HepG2 (cell line): ENCODE data around the gene DNAJC5. TPM values are rescaled to one million over a fixed set of nuclear protein-coding genes. Genes with fewer than 3 reads are reported as not detected.
A peak's percentile ranks its signal among the peaks of the same experiment; 100 is the strongest.

ENCODE experiments used
- ATF1 ChIP-seq: IDR thresholded peaks from 2 replicates; pipeline ENCODE4 v1.6.1; 2016; ENCODE audit warnings: mild to moderate bottlenecking, control low read depth
- HDAC1 ChIP-seq: sonication (generic); formaldehyde crosslinking; IDR thresholded peaks from 2 replicates; pipeline ENCODE4 v1.5.1; 2020; ENCODE audit warnings: mild to moderate bottlenecking, missing genetic modification reagents
- HMGA1 ChIP-seq: sonication (generic); formaldehyde crosslinking; conservative IDR thresholded peaks from 2 replicates; pipeline ENCODE4 v1.4.0; 2020; ENCODE audit warnings: missing genetic modification reagents
- KLF12 ChIP-seq: sonication (generic); formaldehyde crosslinking; IDR thresholded peaks from 2 replicates; pipeline ENCODE4 v1.4.0; 2020; ENCODE audit warnings: missing genetic modification reagents, borderline replicate concordance
- MTA1 ChIP-seq: sonication (generic); formaldehyde crosslinking; IDR thresholded peaks from 2 replicates; pipeline ENCODE4 v1.4.0; 2020; ENCODE audit warnings: missing genetic modification reagents, mild to moderate bottlenecking, borderline replicate concordance
- MZF1 ChIP-seq: sonication (generic); formaldehyde crosslinking; IDR thresholded peaks from 2 replicates; pipeline ENCODE4 v1.8.1; 2023; ENCODE audit warnings: mild to moderate bottlenecking, missing genetic modification reagents, borderline replicate concordance
- RARA ChIP-seq: IDR thresholded peaks from 2 replicates; pipeline ENCODE4 v1.6.1; 2016; ENCODE audit warnings: missing genetic modification reagents, missing compliant biosample characterization
- SRSF1 ChIP-seq: fragments of 200-400 bp; formaldehyde crosslinking; optimal IDR thresholded peaks from 2 replicates; pipeline ENCODE3; 2017; ENCODE audit warnings: mild to moderate bottlenecking, low read depth, low read length, moderate library complexity
- SRSF4 ChIP-seq: fragments of 200-400 bp; formaldehyde crosslinking; IDR thresholded peaks from one replicate; pipeline ENCODE4 v1.6.1; 2018; ENCODE audit warnings: mild to moderate bottlenecking, low read depth, low read length, moderate library complexity; ENCODE audit not compliant: poor library complexity, severe bottlenecking
- STAG1 ChIP-seq: sonication (generic); formaldehyde crosslinking; IDR thresholded peaks from 2 replicates; pipeline ENCODE4 v1.4.0; 2020; ENCODE audit warnings: missing genetic modification reagents
- THAP11 ChIP-seq: IDR thresholded peaks from 2 replicates; pipeline ENCODE4 v1.6.1; 2016; ENCODE audit warnings: missing biosample characterization, missing genetic modification reagents
- YEATS4 ChIP-seq: sonication (generic); formaldehyde crosslinking; IDR thresholded peaks from 2 replicates; pipeline ENCODE4 v1.4.0; 2020; ENCODE audit warnings: missing genetic modification reagents, borderline replicate concordance
- ZC3H13 ChIP-seq: sonication (generic); formaldehyde crosslinking; IDR thresholded peaks from 2 replicates; pipeline ENCODE4 v1.8.1; 2023; ENCODE audit warnings: mild to moderate bottlenecking, missing genetic modification reagents, moderate library complexity
- ZNF263 ChIP-seq: sonication (generic); formaldehyde crosslinking; IDR thresholded peaks from 2 replicates; pipeline ENCODE4 v1.4.0; 2020; ENCODE audit warnings: missing genetic modification reagents
- ZNF350 ChIP-seq: sonication (generic); formaldehyde crosslinking; IDR thresholded peaks from 2 replicates; pipeline ENCODE4 v1.4.0; 2020; ENCODE audit warnings: mild to moderate bottlenecking, low read depth, missing genetic modification reagents, borderline replicate concordance
- ZNF367 ChIP-seq: sonication (generic); formaldehyde crosslinking; IDR thresholded peaks from 2 replicates; pipeline ENCODE4 v1.4.0; 2020; ENCODE audit warnings: missing genetic modification reagents, borderline replicate concordance
- ZNF382 ChIP-seq: sonication (generic); formaldehyde crosslinking; IDR thresholded peaks from 2 replicates; pipeline ENCODE4 v1.5.0; 2020; ENCODE audit warnings: missing genetic modification reagents, mild to moderate bottlenecking, borderline replicate concordance
- ZNF570 ChIP-seq: sonication (generic); formaldehyde crosslinking; IDR thresholded peaks from 2 replicates; pipeline ENCODE4 v1.4.0; 2020; ENCODE audit warnings: mild to moderate bottlenecking, missing genetic modification reagents, borderline replicate concordance
- ZNF672 ChIP-seq: sonication (generic); formaldehyde crosslinking; IDR thresholded peaks from 2 replicates; pipeline ENCODE4 v1.8.1; 2022; ENCODE audit warnings: missing genetic modification reagents
- ZNF709 ChIP-seq: sonication (generic); formaldehyde crosslinking; IDR thresholded peaks from 2 replicates; pipeline ENCODE4 v1.5.0; 2020; ENCODE audit warnings: mild to moderate bottlenecking, missing genetic modification reagents
- polyA plus RNA-seq, 8 experiments: library from polyadenylated mRNA; depleted of rRNA in 3 of 8; stranded (reverse) in 7 of 8; unstranded in 1 of 8; fragments of >200 nt; fragmentation: Illumina TruSeq in 4 of 8; extraction: Trizol in 4 of 8; gene quantifications; 2 replicates each; pipeline versions ENCODE4 v1.2.1 to v1.2.3, GENCODE V29; 2011 to 2016; ENCODE audit warnings: low read depth in 4 of 8, missing spikeins in 1 of 8, mixed read lengths in 1 of 8; ENCODE audit not compliant: insufficient read depth in 1 of 8
- total RNA-seq, 5 experiments: library from RNA; depleted of rRNA; stranded (reverse); fragments of >200 nt; fragmentation: Illumina TruSeq; extraction: Trizol; gene quantifications; 2 replicates each; pipeline ENCODE4 v1.2.3, GENCODE V29; 2016; ENCODE audit warnings: low read depth in 1 of 5
- TF ChIP-seq, protein P1 (sequence below): sonication (generic); formaldehyde crosslinking; IDR thresholded peaks from 2 replicates; pipeline ENCODE4 v1.4.0; 2020; ENCODE audit warnings: missing genetic modification reagents, mild to moderate bottlenecking, borderline replicate concordance
- TF ChIP-seq, protein P2 (sequence below), 2 experiments: sonication (generic) in 1 of 2; formaldehyde crosslinking in 1 of 2; IDR thresholded peaks; 2 replicates each; pipeline versions ENCODE4 v1.5.1 to v1.6.1; 2011 to 2020; ENCODE audit warnings: borderline replicate concordance in 1 of 2, low read depth in 1 of 2, low read length in 1 of 2, mild to moderate bottlenecking in 1 of 2, missing genetic modification reagents in 1 of 2, moderate library complexity in 1 of 2
- TF ChIP-seq, protein P3 (sequence below): sonication (generic); formaldehyde crosslinking; IDR thresholded peaks from 2 replicates; pipeline ENCODE4 v1.9.0; 2022; ENCODE audit warnings: missing genetic modification reagents, mild to moderate bottlenecking, borderline replicate concordance

DNAJC5 gene
- total and polyA plus RNA-seq, 2 of the 13 experiments (the other 11 are each of a cell fraction or from before 2014, with no cell fraction given) = 42.8 to 64.5 TPM

DNA sequence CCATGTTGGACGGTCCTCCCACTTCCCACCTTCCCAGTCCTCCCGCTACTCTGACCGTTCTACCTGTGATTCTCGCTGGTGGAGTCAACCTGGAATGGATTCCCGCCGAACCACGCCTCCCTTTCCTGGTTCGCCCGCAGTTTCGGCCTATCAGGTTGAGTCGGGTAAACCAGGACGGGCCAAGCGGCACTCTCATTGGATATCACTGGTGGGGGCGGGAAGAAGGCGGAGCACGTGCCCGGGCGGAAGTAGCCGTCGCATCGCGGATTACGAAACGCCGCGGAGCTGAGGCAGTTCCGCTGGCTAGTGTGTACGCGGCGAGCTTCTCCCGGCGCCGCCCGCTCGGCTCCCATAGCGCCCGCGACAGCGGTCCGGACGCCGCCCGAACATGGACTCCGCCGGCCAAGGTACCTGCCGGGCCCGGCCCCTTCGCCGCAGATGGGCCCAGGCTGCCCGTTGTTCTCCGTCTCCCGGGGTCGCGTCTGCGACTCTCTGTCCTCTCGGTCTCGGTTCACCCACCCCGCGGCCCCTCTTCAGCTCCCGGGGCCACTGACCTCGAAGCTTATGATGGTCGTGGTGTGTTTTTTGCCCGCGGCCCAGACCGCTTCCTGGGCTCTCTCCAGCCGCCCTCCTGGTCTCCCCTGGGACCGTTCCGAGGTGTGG lies 29.8 kb upstream of the DNAJC5 start, which contains the start of gene TPD52L2 (continued):
- TF ChIP-seq ZNF382 (CRISPR knock-in tag) (no peak), THAP11 (peak; percentile 96), ZNF350 (peak; percentile 97), MZF1 (CRISPR knock-in tag) (peak; percentile 98; the same call in 1 of the 2 replicates), ZNF367 (CRISPR knock-in tag) (peak; percentile 23; the same call in 1 of the 2 replicates), ZNF709 (CRISPR knock-in tag) (peak; percentile 99), RARA (CRISPR knock-in tag) (peak; percentile 67), ZC3H13 (CRISPR knock-in tag) (peak; percentile 97), HDAC1 (CRISPR knock-in tag) (peak; percentile 99), ATF1 (peak; percentile 97), HMGA1 (no peak), STAG1 (CRISPR knock-in tag) (peak; percentile 24), KLF12 (peak; percentile 89; the same call in 1 of the 2 replicates), MTA1 (peak; percentile 75; the same call in 1 of the 2 replicates), ZNF570 (CRISPR knock-in tag) (0 out of 2 replicates have a peak, but pooled peaks have one; percentile 70), YEATS4 (CRISPR knock-in tag) (peak; percentile 98), ZNF672 (peak; percentile 78; the same call in 1 of the 2 replicates), ZNF263 (peak; percentile 100), SRSF1 (peak; percentile 95), SRSF4 (no peak)
- TF ChIP-seq, protein P1, sequence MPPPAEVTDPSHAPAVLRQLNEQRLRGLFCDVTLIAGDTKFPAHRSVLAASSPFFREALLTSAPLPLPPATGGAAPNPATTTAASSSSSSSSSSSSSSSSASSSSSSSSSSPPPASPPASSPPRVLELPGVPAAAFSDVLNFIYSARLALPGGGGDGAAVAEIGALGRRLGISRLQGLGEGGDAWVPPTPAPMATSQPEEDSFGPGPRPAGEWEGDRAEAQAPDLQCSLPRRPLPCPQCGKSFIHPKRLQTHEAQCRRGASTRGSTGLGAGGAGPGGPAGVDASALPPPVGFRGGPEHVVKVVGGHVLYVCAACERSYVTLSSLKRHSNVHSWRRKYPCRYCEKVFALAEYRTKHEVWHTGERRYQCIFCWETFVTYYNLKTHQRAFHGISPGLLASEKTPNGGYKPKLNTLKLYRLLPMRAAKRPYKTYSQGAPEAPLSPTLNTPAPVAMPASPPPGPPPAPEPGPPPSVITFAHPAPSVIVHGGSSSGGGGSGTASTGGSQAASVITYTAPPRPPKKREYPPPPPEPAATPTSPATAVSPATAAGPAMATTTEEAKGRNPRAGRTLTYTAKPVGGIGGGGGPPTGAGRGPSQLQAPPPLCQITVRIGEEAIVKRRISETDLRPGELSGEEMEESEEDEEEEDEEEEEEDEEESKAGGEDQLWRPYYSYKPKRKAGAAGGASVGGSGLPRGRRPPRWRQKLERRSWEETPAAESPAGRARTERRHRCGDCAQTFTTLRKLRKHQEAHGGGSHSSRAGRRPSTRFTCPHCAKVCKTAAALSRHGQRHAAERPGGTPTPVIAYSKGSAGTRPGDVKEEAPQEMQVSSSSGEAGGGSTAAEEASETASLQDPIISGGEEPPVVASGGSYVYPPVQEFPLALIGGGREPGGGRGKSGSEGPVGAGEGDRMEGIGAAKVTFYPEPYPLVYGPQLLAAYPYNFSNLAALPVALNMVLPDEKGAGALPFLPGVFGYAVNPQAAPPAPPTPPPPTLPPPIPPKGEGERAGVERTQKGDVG (CRISPR knock-in tag) = peak; percentile 95
- TF ChIP-seq, protein P2, sequence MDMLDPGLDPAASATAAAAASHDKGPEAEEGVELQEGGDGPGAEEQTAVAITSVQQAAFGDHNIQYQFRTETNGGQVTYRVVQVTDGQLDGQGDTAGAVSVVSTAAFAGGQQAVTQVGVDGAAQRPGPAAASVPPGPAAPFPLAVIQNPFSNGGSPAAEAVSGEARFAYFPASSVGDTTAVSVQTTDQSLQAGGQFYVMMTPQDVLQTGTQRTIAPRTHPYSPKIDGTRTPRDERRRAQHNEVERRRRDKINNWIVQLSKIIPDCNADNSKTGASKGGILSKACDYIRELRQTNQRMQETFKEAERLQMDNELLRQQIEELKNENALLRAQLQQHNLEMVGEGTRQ (IDR thresholded peaks at IDR 0.05; ENCODE audit: low read depth, low read length) = peak; percentile 96
- TF ChIP-seq, protein P2 (CRISPR knock-in tag; IDR thresholded peaks at IDR 0.05; ENCODE audit: borderline replicate concordance) = peak; percentile 98
- TF ChIP-seq, protein P3, sequence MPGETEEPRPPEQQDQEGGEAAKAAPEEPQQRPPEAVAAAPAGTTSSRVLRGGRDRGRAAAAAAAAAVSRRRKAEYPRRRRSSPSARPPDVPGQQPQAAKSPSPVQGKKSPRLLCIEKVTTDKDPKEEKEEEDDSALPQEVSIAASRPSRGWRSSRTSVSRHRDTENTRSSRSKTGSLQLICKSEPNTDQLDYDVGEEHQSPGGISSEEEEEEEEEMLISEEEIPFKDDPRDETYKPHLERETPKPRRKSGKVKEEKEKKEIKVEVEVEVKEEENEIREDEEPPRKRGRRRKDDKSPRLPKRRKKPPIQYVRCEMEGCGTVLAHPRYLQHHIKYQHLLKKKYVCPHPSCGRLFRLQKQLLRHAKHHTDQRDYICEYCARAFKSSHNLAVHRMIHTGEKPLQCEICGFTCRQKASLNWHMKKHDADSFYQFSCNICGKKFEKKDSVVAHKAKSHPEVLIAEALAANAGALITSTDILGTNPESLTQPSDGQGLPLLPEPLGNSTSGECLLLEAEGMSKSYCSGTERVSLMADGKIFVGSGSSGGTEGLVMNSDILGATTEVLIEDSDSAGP (CRISPR knock-in tag) = peak; percentile 96
